ENCODE data around the gene SOS1.

DNA sequence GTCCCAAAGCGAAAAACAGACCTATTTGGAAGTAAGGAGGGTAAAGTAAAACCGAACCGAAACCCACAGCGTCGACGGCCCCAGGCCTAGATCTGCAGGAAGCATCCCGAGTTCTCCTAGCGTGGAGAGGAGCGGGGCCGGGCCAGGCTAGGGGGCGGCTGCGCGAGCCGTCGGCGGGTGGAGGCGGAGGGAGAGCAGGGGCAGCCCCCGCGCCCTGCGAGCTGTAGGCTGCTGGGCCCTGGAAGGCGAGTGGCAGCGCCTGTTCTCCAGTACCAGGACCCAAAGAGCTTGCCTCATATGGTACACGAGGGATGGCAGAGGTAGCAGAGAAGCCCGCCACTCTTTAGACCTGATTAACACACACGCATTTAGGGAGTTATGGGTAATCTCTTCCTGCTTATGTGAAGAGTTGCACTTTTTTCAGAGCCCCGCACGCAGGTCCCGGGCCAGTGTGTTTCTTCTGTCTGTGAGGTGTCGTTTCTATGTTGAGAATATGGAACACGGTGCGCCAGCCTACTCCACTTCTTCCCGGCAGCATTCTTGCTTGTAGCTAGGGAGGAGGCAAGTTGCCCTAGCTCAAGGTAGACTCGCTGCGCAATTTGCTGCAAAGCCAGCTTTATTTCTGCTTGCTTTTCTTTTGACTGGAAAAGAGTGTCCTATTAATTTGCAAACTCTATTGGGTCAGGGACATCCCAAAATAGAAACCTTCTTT, 160.1 kb downstream of the SOS1 start:
- TF ChIP-seq, protein P1, sequence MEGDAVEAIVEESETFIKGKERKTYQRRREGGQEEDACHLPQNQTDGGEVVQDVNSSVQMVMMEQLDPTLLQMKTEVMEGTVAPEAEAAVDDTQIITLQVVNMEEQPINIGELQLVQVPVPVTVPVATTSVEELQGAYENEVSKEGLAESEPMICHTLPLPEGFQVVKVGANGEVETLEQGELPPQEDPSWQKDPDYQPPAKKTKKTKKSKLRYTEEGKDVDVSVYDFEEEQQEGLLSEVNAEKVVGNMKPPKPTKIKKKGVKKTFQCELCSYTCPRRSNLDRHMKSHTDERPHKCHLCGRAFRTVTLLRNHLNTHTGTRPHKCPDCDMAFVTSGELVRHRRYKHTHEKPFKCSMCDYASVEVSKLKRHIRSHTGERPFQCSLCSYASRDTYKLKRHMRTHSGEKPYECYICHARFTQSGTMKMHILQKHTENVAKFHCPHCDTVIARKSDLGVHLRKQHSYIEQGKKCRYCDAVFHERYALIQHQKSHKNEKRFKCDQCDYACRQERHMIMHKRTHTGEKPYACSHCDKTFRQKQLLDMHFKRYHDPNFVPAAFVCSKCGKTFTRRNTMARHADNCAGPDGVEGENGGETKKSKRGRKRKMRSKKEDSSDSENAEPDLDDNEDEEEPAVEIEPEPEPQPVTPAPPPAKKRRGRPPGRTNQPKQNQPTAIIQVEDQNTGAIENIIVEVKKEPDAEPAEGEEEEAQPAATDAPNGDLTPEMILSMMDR (IDR thresholded peaks at IDR 0.05): no peak
- no peak for TF ChIP-seq POLR2A (IDR thresholded peaks at IDR 0.05)

All from ovary (tissue), 3 donors.